ENCODE results near the gene HMBS.

- TF ChIP-seq EP300 (IDR thresholded peaks at IDR 0.05) (no peak), POLR2A (IDR thresholded peaks at IDR 0.05) (no peak), CTCF (IDR thresholded peaks at IDR 0.05) (no peak), POLR2AphosphoS5 (IDR thresholded peaks at IDR 0.05) (no peak)
Measured at GRCh38 chr11:119126675-119127268, 42.1 kb downstream of the HMBS start.
